ENCODE data around the gene KCTD13.

GRCh38 chr16:29904947-29905346 lies 21.1 kb downstream of the KCTD13 start:
- TF ChIP-seq CTCF (conservative IDR thresholded peaks at IDR 0.05; ENCODE audit: low read depth, low read length) (no peak), EZH2phosphoT487 (IDR thresholded peaks at IDR 0.05; ENCODE audit: borderline replicate concordance, low read length) (no peak)

All from PC-3 (cell line).